ENCODE data around the gene CPTP.

Gene CPTP

DNA sequence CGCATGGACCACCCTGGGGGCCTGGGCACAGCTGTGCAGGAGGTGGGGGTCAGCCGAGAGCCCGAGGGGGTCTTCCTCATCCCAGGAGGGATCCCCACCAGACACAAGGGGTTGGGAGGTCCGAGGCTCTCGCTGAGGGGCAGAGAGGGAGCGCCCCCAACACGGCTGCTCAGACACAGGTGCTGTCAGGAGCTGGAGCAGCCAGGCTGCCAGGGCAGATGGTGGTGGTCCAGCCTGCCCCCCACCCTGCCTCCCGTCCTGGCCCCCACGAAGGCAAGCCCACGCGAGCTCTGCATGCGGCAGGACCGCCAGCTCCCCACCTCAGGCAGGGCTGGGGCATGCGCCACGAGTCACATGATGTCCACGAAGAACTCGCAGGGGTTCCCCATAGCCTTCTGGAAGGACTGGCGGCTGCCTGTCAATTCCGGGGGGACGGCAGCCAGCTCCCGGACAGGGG lies 11.2 kb downstream of the CPTP start:
- Histone ChIP-seq H3K27ac (no peak overlapping the region), H3K9me3 (no peaks in the 10 kb centered on the region), H3K27me3 (no peaks in the 10 kb centered on the region), H3K36me3 (peaks cover 27% of the 10 kb centered on the region), H3K4me1 (ENCODE audit: control insufficient read depth in 1 of 2, insufficient read depth in 1 of 2, low read depth in 1 of 2, low read length in 1 of 2) (peaks cover 0 to 4% of the 10 kb centered on the region in 2 experiments), H3K4me3 (ENCODE audit: low read depth in 1 of 2, low read length in 1 of 2) (no peak overlapping the region)
- TF ChIP-seq, protein P1, sequence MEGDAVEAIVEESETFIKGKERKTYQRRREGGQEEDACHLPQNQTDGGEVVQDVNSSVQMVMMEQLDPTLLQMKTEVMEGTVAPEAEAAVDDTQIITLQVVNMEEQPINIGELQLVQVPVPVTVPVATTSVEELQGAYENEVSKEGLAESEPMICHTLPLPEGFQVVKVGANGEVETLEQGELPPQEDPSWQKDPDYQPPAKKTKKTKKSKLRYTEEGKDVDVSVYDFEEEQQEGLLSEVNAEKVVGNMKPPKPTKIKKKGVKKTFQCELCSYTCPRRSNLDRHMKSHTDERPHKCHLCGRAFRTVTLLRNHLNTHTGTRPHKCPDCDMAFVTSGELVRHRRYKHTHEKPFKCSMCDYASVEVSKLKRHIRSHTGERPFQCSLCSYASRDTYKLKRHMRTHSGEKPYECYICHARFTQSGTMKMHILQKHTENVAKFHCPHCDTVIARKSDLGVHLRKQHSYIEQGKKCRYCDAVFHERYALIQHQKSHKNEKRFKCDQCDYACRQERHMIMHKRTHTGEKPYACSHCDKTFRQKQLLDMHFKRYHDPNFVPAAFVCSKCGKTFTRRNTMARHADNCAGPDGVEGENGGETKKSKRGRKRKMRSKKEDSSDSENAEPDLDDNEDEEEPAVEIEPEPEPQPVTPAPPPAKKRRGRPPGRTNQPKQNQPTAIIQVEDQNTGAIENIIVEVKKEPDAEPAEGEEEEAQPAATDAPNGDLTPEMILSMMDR (IDR thresholded peaks at IDR 0.05) = no peak

- Histone ChIP-seq H3K27me3 (no peaks in the 10 kb centered on the region), H3K36me3 (peaks cover 27% of the 10 kb centered on the region), H3K9me3 (no peaks in the 10 kb centered on the region), H3K27ac (no peak overlapping the region), H3K4me3 (ENCODE audit: low read depth in 1 of 2, low read length in 1 of 2) (no peak overlapping the region), H3K4me1 (ENCODE audit: control insufficient read depth in 1 of 2, insufficient read depth in 1 of 2, low read depth in 1 of 2, low read length in 1 of 2) (no peaks in the 10 kb centered on the region)
- TF ChIP-seq, protein P1 (IDR thresholded peaks at IDR 0.05) = no peak
Measured at GRCh38 chr1:1336446-1336845, 11.8 kb downstream of the CPTP start.

DNA sequence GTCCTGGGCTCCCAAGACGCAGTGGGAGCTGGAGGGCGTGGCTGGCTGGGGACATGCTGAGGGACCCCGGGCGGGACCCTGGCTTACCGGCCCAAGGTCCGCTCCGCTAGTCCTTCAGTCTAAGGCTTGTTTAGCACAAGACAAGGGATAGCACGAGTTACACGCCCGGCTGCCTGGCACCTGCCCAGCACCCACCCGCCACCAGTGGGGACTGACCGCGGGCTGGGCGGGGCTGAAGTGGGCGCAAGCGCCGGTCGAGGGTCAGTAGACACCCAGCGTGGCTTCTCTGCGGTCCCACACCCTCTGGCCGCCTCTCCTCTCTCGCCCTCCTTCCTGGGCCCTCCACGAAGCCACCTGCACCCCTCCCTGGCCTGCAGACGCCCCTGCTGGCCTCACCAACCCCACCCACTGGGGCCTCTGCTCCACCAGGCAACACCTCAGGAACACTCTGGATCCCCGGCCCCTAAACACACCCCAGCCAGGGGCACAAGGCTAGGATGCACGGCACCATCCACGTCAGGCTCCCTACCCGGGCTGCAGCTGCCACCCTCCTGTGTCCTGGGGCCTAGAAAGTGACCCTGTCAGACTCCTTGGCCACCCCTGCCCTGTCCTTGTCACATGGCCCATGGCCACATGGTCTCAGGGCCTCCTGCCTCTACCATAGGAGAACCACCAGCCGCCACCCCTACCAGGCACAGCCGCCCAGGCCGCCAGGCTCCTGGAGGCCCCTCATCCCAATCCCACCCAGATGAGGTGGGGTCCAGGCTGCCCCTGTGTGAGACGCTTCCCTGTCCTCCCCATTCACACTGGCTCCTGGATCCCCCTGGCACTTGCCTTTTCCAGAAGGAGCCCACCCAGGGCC lies 12.6 kb downstream of the CPTP start:
- Histone ChIP-seq H3K27me3 (no peaks in the 10 kb centered on the region), H3K4me1 (ENCODE audit: control insufficient read depth in 1 of 2, insufficient read depth in 1 of 2, low read depth in 1 of 2, low read length in 1 of 2) (no peaks in the 10 kb centered on the region), H3K36me3 (peaks cover 27% of the 10 kb centered on the region), H3K27ac (no peak overlapping the region), H3K4me3 (ENCODE audit: low read depth in 1 of 2, low read length in 1 of 2) (no peak overlapping the region), H3K9me3 (no peaks in the 10 kb centered on the region)
- TF ChIP-seq, protein P1 (IDR thresholded peaks at IDR 0.05) = no peak

DNA sequence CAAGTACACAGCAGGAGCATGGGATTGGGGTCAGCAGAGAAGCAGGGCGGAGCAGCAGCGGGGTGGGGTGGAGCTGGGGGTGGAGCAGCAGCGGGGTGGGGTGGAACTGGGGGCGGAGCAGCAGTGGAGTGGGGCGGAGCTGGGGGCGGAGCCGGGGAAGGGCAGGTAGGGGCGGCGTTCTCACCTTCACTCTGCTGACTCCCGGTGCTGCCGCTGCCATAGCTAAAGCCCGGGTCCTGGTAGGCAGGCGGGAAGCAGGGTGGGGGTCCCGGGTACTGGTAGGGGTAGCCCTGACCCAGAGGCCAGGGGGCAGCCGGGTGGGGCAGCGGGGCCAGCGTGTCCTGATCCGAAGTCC lies 13.2 kb downstream of the CPTP start:
- Histone ChIP-seq H3K27ac (no peak overlapping the region), H3K4me1 (ENCODE audit: control insufficient read depth in 1 of 2, insufficient read depth in 1 of 2, low read depth in 1 of 2, low read length in 1 of 2) (no peaks in the 10 kb centered on the region), H3K36me3 (peaks cover 27% of the 10 kb centered on the region), H3K4me3 (ENCODE audit: low read depth in 1 of 2, low read length in 1 of 2) (no peak overlapping the region), H3K27me3 (no peaks in the 10 kb centered on the region), H3K9me3 (no peaks in the 10 kb centered on the region)
- TF ChIP-seq, protein P1 (IDR thresholded peaks at IDR 0.05) = no peak

DNA sequence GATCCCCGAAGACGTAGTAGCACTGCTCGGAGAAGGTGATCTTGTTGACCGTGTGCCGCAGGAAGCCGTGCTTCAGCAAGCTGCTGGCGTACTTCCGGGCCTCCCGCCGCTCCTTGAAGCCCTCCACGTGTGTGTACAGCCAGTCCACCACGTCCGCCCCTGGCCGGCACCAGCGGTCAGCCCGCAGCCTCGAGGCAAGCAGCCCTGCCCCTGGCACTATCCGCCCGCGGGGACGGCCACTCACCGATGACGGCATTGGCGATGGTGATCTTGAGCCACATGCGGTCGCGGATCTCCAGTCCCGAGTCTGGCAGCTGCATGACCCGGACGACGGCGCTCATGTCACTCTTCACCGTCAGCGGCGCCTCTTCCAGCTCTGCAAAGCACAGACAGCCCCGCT lies 13.7 kb downstream of the CPTP start:
- no peak overlapping the region for H3K4me3 ChIP-seq (ENCODE audit: low read depth in 1 of 2, low read length in 1 of 2)

More for the DNA sequence above, 13.7 kb downstream of the CPTP start:
- Histone ChIP-seq H3K27me3 (no peaks in the 10 kb centered on the region), H3K36me3 (peaks cover 27% of the 10 kb centered on the region), H3K27ac (no peak overlapping the region), H3K4me1 (ENCODE audit: control insufficient read depth in 1 of 2, insufficient read depth in 1 of 2, low read depth in 1 of 2, low read length in 1 of 2) (no peaks in the 10 kb centered on the region), H3K9me3 (no peaks in the 10 kb centered on the region)
- TF ChIP-seq, protein P1 (IDR thresholded peaks at IDR 0.05) = no peak
